ENCODE measurements around the gene SMOC2.
"Not testable (repeated sequence)": the region's sequence is repeated elsewhere in the genome, so short reads cannot be mapped to it uniquely, and the experiment has no call there.

- not testable (repeated sequence) for TF ChIP-seq POLR2AphosphoS5 (IDR thresholded peaks at IDR 0.05); EP300 (IDR thresholded peaks at IDR 0.05; ENCODE audit: low read depth); CTCF (IDR thresholded peaks at IDR 0.05)
Measured at GRCh38 chr6:168677323-168677781, 236.4 kb downstream of the SMOC2 start.
